ENCODE results near the gene AKAP13. TPM values are rescaled to one million over a fixed set of nuclear protein-coding genes. Genes with fewer than 3 reads are reported as not detected.

AKAP13 gene
- total and polyA plus RNA-seq, 3 donors from 2014 or later, result 79.5 to 207 (median 187) TPM

GRCh38 chr15:85501574-85501973 is 121.2 kb downstream of the AKAP13 start:
- WGBS, 2 donors, result 92 to 100% methylated on average over 2 of the region's 2 CpGs
- H3K27ac ChIP-seq, result no peak overlapping the region
- no peak overlapping the region for H3K4me3 ChIP-seq
- intact Hi-C loops (cut with DNase I; ENCODE audit: low total_unique reads), result no loop called here
- H3K36me3 ChIP-seq (ENCODE audit: low read depth, missing control alignments), result no peaks in the 10 kb centered on the region
- DNase-seq, result no peak
- no peaks in the 10 kb centered on the region for H3K9me3 ChIP-seq
- H3K27me3 ChIP-seq, result no peaks in the 10 kb centered on the region
- no peak for TF ChIP-seq CTCF (IDR thresholded peaks at IDR 0.05)
- TF ChIP-seq POLR2A (IDR thresholded peaks at IDR 0.05), result no peak
- H3K4me1 ChIP-seq, result no peaks in the 10 kb centered on the region

- H3K4me1 ChIP-seq, result no peaks in the 10 kb centered on the region
- H3K9me3 ChIP-seq, result no peaks in the 10 kb centered on the region
- H3K4me3 ChIP-seq, result no peak overlapping the region
- H3K27ac ChIP-seq, result no peak overlapping the region
- H3K36me3 ChIP-seq (ENCODE audit: low read depth, missing control alignments), result no peaks in the 10 kb centered on the region
- no peaks in the 10 kb centered on the region for H3K27me3 ChIP-seq
- WGBS, 2 donors, result 43 to 47% methylated on average over 4 of the region's 4 CpGs
- TF ChIP-seq CTCF (IDR thresholded peaks at IDR 0.05) (no peak), POLR2A (IDR thresholded peaks at IDR 0.05) (no peak)
- no peak for DNase-seq
- intact Hi-C loops (cut with DNase I; ENCODE audit: low total_unique reads), result no loop called here
Measured at GRCh38 chr15:85503151-85503799, 122.9 kb downstream of the AKAP13 start.

- H3K27ac ChIP-seq, result no peak overlapping the region
Measured at GRCh38 chr15:85504749-85505676, 124.6 kb downstream of the AKAP13 start.

DNA sequence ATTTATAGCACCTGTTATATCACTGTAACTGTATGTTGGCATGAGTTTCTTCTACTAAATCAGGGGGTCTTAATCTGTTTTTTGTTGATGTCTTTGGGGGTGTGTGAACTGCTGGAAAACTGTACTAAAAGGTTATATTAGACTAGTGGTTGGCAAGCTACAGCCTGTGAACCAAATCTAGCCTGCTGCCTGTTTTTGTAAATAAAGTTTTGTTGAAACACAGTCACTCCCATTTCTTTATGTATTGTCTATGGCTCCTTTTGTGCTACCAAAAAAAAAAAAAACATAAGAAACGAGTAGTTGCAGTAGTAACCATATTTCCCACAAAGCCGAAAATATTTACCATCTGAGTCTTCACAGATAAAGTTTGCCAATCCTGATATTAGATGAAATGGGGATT is 126.7 kb downstream of the AKAP13 start:
- intact Hi-C loops (cut with DNase I; ENCODE audit: low total_unique reads), result no loop called here
- no peak overlapping the region for H3K4me3 ChIP-seq
- no peak overlapping the region for H3K27ac ChIP-seq
- DNase-seq, result no peak
- no peaks in the 10 kb centered on the region for H3K36me3 ChIP-seq (ENCODE audit: low read depth, missing control alignments)
- H3K27me3 ChIP-seq, result no peaks in the 10 kb centered on the region
- TF ChIP-seq CTCF (IDR thresholded peaks at IDR 0.05), result no peak
- no peak for TF ChIP-seq POLR2A (IDR thresholded peaks at IDR 0.05)
- WGBS, 2 donors, result 85 to 86% methylated on average over 2 of the region's 2 CpGs
- H3K4me1 ChIP-seq, result no peaks in the 10 kb centered on the region
- no peaks in the 10 kb centered on the region for H3K9me3 ChIP-seq

More at GRCh38 chr15:85504749-85505676, 124.6 kb downstream of the AKAP13 start:
- Histone ChIP-seq H3K4me3 (no peak overlapping the region), H3K36me3 (ENCODE audit: low read depth, missing control alignments) (no peaks in the 10 kb centered on the region), H3K9me3 (no peaks in the 10 kb centered on the region), H3K4me1 (no peaks in the 10 kb centered on the region), H3K27me3 (no peaks in the 10 kb centered on the region)
- WGBS, 2 donors, result 65 to 67% methylated on average over 8 of the region's 8 CpGs
- intact Hi-C loops (cut with DNase I; ENCODE audit: low total_unique reads), result no loop called here
- TF ChIP-seq POLR2A (IDR thresholded peaks at IDR 0.05), result no peak
- TF ChIP-seq CTCF (IDR thresholded peaks at IDR 0.05), result peak; percentile 18 to 44 (median 27)
- peak; percentile 72 for DNase-seq

All from testis (tissue), 3 donors.